Stomach smooth muscle (tissue), 2 donors: ENCODE measurements around the gene SLC25A39.

ENCODE experiments used
- H3K27ac ChIP-seq: one replicate; pipeline ENCODE4 v1.7.0; 2013; ENCODE audit warnings: mild to moderate bottlenecking, low read length, inconsistent platforms
- H3K27me3 ChIP-seq, 2 donors: one replicate each; pipeline ENCODE4 v1.7.0; 2013; ENCODE audit warnings: low read length in 2 of 2; ENCODE audit not compliant: insufficient read depth in 2 of 2, control insufficient read depth in 1 of 2
- H3K36me3 ChIP-seq, 2 donors: one replicate each; pipeline ENCODE4 v1.7.0; 2013; ENCODE audit warnings: low read length in 2 of 2; ENCODE audit not compliant: control insufficient read depth in 2 of 2, insufficient read depth in 2 of 2
- H3K4me1 ChIP-seq: one replicate; pipeline ENCODE4 v1.7.0; 2013; ENCODE audit warnings: low read length; ENCODE audit not compliant: control insufficient read depth, insufficient read depth
- H3K4me3 ChIP-seq, 2 donors: one replicate each; pipeline ENCODE4 v1.7.0; 2013; ENCODE audit warnings: low read length in 2 of 2
- H3K9ac ChIP-seq, 2 donors: one replicate each; pipeline ENCODE4 v1.7.0; 2013; ENCODE audit warnings: low read length in 2 of 2, mild to moderate bottlenecking in 1 of 2
- H3K9me3 ChIP-seq, 2 donors: one replicate each; pipeline ENCODE4 v1.7.0; 2013; ENCODE audit warnings: low read length in 2 of 2; ENCODE audit not compliant: control insufficient read depth in 2 of 2
- donor health status: healthy.
- donor health status: Pancreatic carcinoma.

The SLC25A39 gene

GRCh38 chr17:44287651-44288050 lies 37.0 kb downstream of the SLC25A39 start:
- H3K27me3 ChIP-seq = no peaks in the 10 kb centered on the region
- no peak overlapping the region for H3K4me3 ChIP-seq
- H3K36me3 ChIP-seq = no peaks in the 10 kb centered on the region
- no peak overlapping the region for H3K27ac ChIP-seq
- no peak overlapping the region for H3K9ac ChIP-seq
- H3K9me3 ChIP-seq = no peaks in the 10 kb centered on the region
- no peaks in the 10 kb centered on the region for H3K4me1 ChIP-seq

- Histone ChIP-seq H3K4me1 (peaks cover 8% of the 10 kb centered on the region), H3K27me3 (no peaks in the 10 kb centered on the region), H3K9me3 (no peaks in the 10 kb centered on the region), H3K27ac (no peak overlapping the region), H3K4me3 (no peak overlapping the region), H3K9ac (no peak overlapping the region), H3K36me3 (no peaks in the 10 kb centered on the region)
These were observed 40.6 kb downstream of the SLC25A39 start for GRCh38 chr17:44284024-44284400.

- no peaks in the 10 kb centered on the region for H3K36me3 ChIP-seq
- peaks cover 8% of the 10 kb centered on the region for H3K4me1 ChIP-seq
- no peak overlapping the region for H3K9ac ChIP-seq
- no peak overlapping the region for H3K4me3 ChIP-seq
- no peaks in the 10 kb centered on the region for H3K27me3 ChIP-seq
- no peak overlapping the region for H3K27ac ChIP-seq
- H3K9me3 ChIP-seq = no peaks in the 10 kb centered on the region
These were observed 41.1 kb downstream of the SLC25A39 start for GRCh38 chr17:44283344-44284023.

GRCh38 chr17:44282264-44282663 lies 42.4 kb downstream of the SLC25A39 start:
- peaks cover 8% of the 10 kb centered on the region for H3K4me1 ChIP-seq
- no peak overlapping the region for H3K4me3 ChIP-seq
- H3K36me3 ChIP-seq = no peaks in the 10 kb centered on the region
- no peaks in the 10 kb centered on the region for H3K9me3 ChIP-seq
- no peak overlapping the region for H3K9ac ChIP-seq
- no peaks in the 10 kb centered on the region for H3K27me3 ChIP-seq
- H3K27ac ChIP-seq = no peak overlapping the region

- Histone ChIP-seq H3K9me3 (no peaks in the 10 kb centered on the region), H3K4me1 (peaks cover 8% of the 10 kb centered on the region)
These were observed 43.1 kb downstream of the SLC25A39 start for GRCh38 chr17:44281570-44281969.

GRCh38 chr17:44280392-44280937 lies 44.2 kb downstream of the SLC25A39 start:
- Histone ChIP-seq H3K36me3 (no peaks in the 10 kb centered on the region), H3K27ac (no peak overlapping the region), H3K9ac (no peak overlapping the region), H3K4me1 (peaks cover 8% of the 10 kb centered on the region), H3K4me3 (no peak overlapping the region), H3K27me3 (no peaks in the 10 kb centered on the region), H3K9me3 (no peaks in the 10 kb centered on the region)

More at GRCh38 chr17:44281570-44281969, 43.1 kb downstream of the SLC25A39 start:
- Histone ChIP-seq H3K4me3 (no peak overlapping the region), H3K9ac (no peak overlapping the region), H3K36me3 (no peaks in the 10 kb centered on the region), H3K27me3 (no peaks in the 10 kb centered on the region), H3K27ac (no peak overlapping the region)

- Histone ChIP-seq H3K4me1 (peaks cover 8% of the 10 kb centered on the region), H3K36me3 (no peaks in the 10 kb centered on the region), H3K9ac (no peak overlapping the region), H3K27me3 (no peaks in the 10 kb centered on the region), H3K27ac (no peak overlapping the region), H3K4me3 (no peak overlapping the region), H3K9me3 (no peaks in the 10 kb centered on the region)
These were observed 44.8 kb downstream of the SLC25A39 start for GRCh38 chr17:44279666-44280391.

GRCh38 chr17:44279346-44279665 lies 45.3 kb downstream of the SLC25A39 start:
- Histone ChIP-seq H3K27ac (no peak overlapping the region), H3K27me3 (no peaks in the 10 kb centered on the region), H3K4me3 (no peak overlapping the region), H3K9ac (no peak overlapping the region), H3K36me3 (no peaks in the 10 kb centered on the region), H3K4me1 (peaks cover 8% of the 10 kb centered on the region), H3K9me3 (no peaks in the 10 kb centered on the region)

- no peak overlapping the region for H3K9ac ChIP-seq
- H3K36me3 ChIP-seq = no peaks in the 10 kb centered on the region
- H3K4me3 ChIP-seq = no peak overlapping the region
- H3K27me3 ChIP-seq = peaks cover 0 to 4% of the 10 kb centered on the region in 2 donors
- peaks cover 8% of the 10 kb centered on the region for H3K4me1 ChIP-seq
- no peak overlapping the region for H3K27ac ChIP-seq
- no peaks in the 10 kb centered on the region for H3K9me3 ChIP-seq
These were observed 46.6 kb downstream of the SLC25A39 start for GRCh38 chr17:44277976-44278375.

- Histone ChIP-seq H3K4me1 (no peaks in the 10 kb centered on the region), H3K9me3 (no peaks in the 10 kb centered on the region), H3K27ac (no peak overlapping the region), H3K27me3 (peaks cover 9% of the 10 kb centered on the region in 2 donors), H3K9ac (no peak overlapping the region), H3K36me3 (no peaks in the 10 kb centered on the region), H3K4me3 (no peak overlapping the region)
These were observed 51.0 kb downstream of the SLC25A39 start for GRCh38 chr17:44273607-44274006.

GRCh38 chr17:44272954-44273353 lies 51.7 kb downstream of the SLC25A39 start:
- Histone ChIP-seq H3K4me1 (no peaks in the 10 kb centered on the region), H3K36me3 (no peaks in the 10 kb centered on the region), H3K27me3 (peaks cover 9 to 12% of the 10 kb centered on the region in 2 donors), H3K27ac (no peak overlapping the region), H3K9ac (no peak overlapping the region), H3K4me3 (no peak overlapping the region), H3K9me3 (no peaks in the 10 kb centered on the region)
